NCI-H446 (cell line): ENCODE measurements around the gene AMELY.
"Not testable (repeated sequence)": the region's sequence is repeated elsewhere in the genome, so short reads cannot be mapped to it uniquely, and the experiment has no call there.

ENCODE experiments used
- DNase-seq, 2 experiments: peaks; one replicate each; lab custom pipeline; 2025; lab: John Stamatoyannopoulos, UW

The AMELY gene, protein sequence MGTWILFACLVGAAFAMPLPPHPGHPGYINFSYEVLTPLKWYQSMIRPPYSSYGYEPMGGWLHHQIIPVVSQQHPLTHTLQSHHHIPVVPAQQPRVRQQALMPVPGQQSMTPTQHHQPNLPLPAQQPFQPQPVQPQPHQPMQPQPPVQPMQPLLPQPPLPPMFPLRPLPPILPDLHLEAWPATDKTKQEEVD

DNA sequence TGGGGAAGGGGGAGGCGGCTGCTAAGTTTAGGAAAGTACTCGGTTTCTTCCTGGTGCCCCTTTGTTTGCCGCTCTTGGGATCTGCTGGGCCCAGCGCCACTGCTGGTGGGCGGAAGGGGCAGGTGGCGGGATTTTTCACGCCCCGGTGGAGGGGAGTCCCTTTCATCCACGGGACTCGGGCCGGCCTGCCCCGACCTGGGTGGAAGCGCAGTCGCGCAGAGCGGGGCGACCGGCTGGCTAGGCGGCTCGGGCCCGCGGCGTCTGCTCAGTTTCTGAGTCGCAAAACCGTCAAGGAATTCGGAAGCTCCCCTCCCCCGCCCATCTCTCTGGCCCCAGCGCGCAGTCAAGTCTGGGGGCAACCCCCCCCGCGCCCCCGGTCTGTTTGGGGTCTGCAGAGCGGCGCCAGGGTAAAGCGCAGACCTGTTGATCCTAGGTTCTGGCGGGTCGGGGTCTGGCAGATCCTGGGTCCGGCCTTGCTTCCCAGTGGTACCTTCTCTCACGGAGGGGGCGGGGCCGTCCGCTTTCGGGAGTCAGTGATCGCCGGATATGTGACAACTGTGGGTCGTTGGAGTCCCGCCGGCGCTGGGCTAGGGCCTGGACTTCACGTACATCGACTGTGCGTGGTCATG lies at the start of gene AMELY:
Gene AMELY (minus strand): TSS at position 500 of the 629 bp plus-strand sequence. CDS start 39,144 bp downstream, outside the sequence.
- no peak for DNase-seq

DNA sequence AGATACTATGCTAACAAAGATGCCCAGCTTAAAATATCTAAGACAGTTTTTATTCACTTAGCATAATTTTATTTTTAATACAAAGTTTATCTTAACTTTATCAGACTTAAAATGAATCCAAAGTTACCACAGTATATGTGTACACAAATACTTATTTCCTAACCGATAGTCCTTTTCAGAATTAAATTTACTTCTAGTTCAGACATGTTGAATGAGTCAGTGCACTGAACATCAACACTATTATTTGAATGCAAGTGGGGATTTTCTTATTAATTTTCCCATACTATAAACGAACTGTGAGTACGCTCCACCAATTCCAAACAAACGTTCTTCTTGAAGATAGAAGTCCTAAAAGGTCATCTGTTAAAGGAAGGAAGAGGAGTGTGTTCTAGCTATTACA lies 38.4 kb upstream of the AMELY start:
- DNase-seq = no peak

DNA sequence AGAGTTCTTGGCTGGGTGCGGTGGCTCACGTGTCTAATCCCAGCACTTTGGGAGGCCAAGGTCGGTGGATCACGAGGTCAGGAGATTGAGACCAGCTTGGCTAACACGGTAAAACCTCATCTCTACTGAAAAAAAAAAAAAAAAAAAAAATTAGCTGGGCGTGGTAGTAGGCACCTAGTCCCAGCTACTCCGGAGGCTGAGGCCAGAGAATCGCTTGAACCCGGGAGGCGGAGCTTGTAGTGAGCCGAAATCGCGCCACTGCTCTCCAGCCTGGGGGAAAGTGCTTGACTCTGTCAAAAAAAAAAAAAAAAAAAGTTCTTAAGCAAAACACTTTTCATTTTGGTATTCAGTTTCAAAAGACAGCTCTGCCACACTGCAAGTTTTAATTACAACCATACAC lies 36.8 kb upstream of the AMELY start:
- DNase-seq = no peak

DNA sequence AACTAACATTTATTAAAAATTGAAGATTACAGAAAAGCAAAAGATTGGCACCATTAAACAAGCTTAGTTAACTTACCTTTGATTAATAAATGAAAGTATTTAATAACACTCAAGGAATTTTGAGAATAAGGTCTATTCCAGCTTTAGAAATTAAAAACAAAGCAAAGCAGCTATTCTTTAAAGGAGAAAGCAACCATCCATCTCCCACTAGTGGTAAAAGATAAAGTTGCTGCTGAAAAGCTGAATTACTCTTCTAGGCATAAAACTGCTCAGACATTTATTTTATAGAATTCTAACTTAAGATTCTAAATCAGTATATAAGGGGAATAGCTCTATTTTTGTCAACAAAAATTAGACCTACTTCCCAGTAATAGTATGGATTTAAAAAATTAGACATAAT lies 36.1 kb upstream of the AMELY start:
- no peak for DNase-seq

DNA sequence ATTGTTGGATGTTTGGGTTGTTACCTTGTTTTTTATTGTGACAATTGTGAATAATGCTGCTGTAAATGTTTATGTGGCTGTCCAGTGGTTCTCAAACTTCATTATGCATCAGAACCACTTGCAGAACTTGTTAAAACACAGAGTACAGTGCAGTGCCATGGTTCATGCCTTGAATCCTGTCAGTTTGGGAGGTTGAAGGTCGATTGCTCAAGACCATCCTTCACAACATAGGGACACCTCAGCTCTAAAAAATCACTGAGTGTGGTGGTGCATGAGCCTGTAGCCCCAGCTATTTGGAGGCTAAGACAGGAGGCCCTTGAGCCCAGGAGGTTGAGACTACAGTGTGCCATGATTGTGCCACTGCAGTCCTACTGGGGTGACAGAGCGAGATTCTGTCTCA lies 23.9 kb upstream of the AMELY start:
- DNase-seq = no peak

DNA sequence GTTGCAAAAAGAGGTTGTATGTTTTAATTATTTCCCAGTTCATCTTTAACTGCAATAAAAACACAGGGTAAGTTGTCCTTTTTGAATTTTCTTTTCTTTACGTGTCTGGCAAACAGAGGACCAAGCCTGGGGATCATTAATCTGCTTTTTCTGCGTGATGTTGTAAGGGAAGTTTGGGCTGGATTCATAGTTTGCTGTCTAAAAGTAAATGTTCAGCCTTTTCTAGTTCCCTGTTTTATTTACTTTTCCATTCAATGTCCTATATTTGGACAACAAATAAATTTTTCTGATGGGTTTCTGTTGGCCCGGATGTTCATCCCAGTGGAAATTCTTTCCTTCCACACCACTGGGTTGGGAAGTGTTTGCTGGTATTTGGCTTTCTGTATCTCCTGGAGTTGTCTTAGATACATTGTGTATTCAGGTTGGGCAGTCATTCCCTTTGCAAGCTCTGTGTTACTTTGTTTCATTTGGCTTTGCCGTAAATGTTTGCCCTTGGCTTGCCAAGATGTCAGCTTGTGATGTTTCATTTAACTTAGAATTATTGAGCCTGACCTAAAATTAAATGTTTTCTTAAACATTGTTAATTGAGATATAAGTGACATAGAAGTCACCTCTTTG lies 20.3 kb upstream of the AMELY start:
- DNase-seq = no peak

DNA sequence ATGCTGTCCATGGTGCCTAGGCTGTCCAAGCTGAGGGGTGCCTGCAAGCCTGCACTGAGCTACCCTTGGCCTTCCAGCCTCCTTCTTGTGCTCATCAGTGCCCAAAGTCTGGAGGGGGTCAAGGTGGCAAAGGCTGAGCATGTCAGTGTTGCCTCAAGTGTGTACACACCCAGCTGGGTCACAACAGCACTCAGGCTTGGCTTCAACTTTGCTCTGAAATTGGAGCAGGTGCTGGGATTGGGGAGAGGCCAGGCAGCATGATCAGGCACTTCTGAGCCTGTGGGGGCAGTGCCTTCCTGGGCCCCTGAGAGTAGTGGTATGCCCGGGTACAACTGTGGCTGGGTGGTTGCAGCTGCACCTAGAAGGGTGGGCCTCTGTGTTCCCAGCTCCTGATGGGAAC lies 17.7 kb upstream of the AMELY start:
- no peak for DNase-seq

DNA sequence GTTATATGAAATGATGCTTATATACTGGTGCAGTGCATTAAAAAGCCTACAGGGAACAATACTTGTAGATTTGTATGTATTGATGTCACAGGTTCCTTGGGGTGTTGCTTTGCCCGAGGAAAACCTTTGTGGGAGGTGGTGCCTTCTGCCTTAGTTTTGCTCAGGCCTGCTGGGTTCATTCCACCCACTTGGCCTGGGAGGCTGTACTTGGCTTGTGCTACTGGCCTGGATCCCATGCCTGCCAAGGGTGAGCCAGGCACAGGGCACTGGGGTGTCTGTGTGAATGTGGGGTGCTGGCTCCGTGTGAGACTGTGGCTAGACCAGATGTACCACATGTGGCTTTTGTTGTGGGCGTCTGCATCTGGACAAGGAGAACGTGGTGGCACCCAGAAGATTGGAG lies 16.7 kb upstream of the AMELY start:
- DNase-seq = no peak

DNA sequence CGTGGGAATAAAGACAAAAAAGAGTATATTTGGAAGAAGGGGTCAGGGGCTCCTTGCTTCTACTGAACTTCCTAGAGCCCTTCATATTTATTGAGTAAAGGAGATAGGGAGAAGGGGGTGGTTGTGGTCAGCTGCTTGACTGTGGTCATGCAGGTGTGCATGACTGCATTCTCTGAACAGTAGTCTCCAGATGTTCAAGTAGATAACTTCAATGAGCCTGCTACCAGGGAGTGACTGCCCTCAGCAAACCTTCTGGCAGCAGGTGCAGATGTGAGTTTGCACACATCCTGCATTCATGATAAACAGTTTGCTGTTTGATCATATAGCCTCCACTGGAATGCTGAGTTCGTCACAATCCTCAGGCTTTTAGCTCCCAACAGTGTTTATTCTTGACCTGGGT lies 9.5 kb upstream of the AMELY start:
- no peak for DNase-seq

DNA sequence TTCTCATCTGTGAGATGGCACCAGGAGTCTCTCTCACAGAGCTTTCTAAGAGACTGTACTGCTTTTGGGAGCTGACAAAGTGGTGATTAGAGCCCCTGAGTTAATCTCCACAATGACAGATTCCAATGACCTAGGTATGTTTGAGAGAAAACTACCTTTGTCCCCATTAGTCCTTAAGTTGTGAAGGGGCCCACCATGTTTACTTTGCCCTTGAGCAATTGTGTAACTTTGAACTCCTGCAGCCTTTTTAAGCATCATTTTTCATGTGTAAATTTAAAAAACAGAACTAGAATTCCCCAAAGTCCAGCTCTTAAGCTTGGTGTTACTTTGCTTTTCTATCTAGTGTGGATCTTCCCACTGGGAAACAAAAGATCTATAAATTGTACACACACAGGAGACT lies 1.8 kb upstream of the AMELY start:
- DNase-seq = no peak

DNA sequence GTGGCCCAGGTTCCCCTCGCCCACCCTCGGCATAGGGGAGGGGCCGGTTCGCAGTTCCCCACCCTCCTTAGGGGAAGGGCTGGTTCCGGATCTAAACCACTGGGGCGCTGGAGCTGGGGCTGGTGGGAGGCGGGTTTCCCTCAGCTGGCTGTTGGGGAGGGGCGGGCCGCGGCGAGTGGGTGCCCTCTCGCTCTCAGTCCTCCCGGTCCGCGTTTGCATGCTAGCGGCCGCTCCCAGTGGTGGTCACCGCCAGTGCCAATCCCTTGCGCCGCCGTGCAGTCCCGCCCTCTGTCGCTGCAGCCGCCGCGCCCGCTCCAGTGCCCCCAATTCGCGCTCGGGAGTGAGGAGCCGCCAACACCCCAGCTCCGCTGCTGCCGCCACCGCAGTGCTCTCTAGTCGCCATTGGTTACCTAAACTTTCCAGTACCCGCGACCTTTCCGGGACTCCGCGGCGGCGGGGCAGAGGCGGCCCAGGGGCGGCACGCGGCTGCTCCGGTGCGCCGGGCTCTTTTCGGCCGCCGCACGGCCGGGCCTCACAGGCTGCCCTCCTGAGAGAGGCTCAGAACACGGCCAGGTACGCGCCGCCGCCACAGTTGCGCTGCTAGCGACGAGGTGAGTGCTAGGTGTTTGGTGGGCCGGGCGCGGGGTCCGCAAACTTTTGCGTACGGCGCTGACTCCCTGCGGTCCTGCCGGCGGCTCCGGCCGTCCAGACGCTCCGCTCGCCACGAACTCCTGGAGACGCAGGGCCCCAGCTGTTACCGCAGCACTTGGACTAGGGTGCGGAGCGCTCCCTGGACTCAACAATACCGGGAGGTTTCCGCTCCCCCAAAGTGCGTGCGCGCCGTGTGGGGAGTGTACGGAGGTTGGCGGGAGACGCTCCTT lies 940 bp downstream of the AMELY start, which contains the start of gene TBL1Y:
Gene TBL1Y (plus strand): TSS at position 326 of the 881 bp plus-strand sequence. CDS start 114,388 bp downstream, outside the sequence.
- DNase-seq = no peak

DNA sequence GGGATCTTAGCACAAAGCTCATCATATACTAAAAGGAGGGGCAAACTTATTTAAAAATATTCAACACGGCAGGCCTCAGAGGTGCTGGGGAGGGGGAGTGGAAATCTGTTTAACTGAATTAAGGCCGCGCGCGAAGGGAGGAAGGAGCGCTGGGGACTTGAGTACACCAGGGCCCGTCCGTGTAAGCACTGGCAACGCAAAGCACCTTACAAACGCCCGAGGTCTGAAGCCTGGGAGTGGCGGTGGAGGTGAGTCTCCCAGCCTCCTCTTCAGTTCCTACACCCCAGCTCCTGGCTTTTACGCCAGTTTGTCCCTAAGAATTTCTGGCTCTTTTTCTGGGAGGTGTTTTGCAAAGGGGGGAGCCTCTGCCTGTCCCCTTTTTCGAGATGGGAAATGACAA lies 1.7 kb downstream of the AMELY start:
- no peak for DNase-seq

DNA sequence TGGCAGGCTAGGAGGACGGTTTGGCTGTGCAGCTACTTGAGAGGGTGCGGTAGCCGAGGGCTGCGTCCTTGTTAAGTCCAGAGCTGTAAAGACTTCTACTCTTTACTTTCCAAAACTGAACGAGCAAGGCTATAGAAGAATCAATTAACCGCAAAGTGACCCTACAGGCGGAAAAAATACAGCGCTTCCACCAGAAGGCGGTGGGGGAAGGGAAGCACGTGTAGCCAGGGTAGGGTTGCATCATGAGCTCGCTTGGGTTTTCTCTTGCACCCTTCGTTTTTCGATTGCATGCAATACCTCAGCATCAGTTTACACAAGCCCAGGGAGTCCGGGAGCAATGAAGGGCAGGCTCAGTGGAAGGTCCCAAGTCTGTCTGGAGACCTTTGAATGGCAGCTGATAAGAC lies 2.4 kb downstream of the AMELY start:
- no peak for DNase-seq

DNA sequence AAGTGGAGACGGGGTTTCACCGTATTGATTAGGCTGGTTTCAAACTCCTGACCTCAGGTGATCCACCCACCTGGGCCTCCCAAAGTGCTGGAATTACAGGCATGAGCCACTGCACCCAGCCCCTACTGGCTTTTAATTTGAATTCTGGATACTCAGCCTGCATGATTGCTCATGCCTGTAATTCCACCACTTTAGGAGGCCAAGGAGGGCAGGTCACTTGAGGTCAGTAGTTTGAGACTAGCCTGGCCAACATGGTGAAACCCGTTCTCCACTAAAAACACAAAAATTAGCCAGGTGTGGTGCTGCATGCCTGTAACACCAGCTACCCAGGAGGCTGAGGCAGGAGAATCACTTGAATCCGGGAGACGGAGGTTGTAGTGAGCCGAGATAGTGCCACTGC lies 3.5 kb downstream of the AMELY start:
- not testable (repeated sequence) for DNase-seq

DNA sequence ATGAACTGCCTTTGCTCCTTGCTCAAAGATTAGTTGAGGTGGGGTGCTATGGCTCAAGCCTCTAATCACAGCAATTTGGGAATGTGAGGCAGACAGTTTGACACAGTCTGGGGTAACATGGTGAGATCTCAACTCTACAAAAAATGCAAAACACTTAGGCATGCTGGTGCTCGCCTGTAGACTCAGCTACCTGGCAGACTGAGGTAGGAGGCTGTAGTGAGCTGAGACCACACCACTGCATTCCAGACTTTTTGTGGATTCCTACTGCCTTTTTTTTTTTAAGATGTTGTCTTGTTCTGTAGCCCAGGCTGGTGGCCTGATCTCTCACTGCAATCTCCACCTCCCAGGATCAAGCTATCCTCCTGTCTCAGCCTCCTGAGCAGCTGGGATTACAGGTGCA lies 4.0 kb downstream of the AMELY start:
- DNase-seq = no peak

DNA sequence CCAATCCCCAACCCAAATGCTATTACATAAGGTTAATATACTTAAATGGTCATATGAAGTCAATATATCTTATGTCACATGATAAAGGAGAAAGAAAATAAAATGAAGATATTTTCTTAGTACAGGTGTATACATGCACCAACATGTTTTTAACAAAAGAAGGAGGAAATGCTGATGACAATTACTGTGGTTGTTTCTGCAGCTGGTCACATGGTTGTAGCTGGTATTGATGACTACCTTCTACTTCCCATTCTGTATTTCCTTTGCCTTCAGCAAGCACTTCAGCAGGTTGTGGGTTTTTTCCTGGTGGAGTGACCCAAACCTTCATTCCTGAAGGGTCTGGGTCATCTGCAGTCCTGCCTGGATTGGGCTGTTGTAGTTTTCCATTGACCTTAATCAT lies 9.4 kb downstream of the AMELY start:
- DNase-seq = not testable (repeated sequence)

DNA sequence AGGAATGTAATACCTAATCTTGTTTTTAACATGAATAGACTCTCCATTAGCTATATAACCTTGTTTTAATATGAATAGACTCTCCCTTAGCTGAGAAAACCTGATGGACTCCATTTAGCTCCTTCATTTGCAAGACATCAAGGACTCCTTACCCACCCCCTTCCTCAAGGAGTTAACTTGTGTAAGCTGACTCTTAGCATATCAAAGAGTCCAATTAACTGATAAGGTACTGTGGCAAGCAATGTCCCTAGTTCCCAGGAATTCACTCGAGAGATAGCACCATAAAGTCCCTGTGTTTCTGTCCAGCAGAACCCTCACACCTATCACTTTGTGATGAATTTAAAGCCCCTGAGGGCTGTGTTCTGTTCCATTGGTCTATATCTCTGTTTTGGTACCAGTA lies 16.3 kb downstream of the AMELY start:
- no peak for DNase-seq

DNA sequence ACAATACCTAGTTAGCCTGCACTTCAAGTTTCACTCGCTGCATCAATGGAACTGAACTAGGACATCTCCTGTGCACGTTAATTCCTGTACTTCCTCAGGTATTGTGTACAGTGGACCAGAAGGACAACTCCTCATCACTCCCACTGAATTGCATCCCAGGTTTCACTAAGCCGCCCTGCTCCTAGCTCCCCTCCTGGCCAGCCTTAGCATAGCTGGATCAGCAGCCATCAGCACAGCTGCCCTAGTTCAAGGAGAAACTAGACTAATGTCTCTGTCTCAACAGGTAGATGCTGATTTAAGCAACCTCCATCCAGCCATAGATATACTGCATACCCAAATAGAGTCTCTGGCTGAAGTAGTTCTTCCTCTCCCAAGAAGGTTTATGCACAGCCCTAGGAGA lies 17.1 kb downstream of the AMELY start:
- no peak for DNase-seq

DNA sequence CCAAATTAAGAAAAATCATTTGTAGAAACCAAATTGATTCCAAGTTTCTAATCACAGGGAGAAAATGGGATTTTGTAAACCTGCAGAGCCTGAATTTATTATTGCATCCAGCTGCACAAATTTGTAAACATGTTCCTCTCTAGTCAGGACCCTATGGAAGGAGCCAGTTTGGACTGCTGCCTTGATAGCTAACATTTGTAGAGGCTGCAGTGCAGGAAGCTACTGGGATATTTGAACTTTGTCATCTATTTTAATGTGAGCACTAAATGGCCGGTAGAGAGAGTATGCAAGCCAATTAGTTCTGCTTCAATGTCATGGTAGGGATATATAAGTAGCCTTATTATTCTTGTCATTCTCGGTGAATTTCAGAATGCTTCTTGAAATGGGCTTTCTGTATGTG lies 62.2 kb downstream of the AMELY start:
- no peak for DNase-seq

DNA sequence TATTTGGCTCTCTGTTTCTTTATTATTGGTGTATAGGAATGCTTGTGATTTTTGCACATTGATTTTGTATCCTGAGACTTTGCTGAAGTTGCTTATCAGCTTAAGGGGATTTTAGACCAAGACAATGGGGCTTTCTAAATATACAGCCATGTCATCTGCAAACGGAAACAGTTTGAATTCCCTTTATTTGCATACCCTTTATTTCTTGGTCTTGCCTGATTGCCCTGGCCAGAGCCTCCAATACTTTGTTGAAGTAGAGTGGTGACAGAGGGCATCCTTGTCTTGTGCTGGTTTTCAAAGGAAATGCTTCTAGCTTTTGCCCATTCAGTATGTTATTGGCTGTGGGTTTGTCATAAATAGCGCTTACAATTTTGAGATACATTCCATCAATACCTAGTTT lies 68.9 kb downstream of the AMELY start:
- DNase-seq = not testable (repeated sequence)
